ENCODE results near the gene TEX9.

DNA sequence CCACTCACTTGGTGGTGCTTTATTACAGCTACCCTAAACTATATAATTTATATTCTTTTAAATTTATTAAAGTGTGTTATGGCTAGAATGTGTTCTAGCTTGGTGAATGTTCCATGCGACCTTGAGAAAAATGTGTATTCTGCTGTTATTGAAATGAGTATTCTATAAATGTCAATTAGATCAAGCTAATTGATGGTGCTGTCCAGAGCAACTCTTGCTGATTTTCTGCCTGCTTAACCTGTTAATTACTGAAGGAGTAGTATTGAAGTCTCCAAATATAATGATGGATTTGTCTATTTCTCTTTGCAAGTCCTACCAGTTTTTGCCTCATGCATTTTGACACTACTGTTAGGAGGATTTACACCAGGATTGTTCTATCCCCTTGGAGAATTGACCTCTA lies 3.2 kb upstream of the TEX9 start:
- TF ChIP-seq, protein P1, sequence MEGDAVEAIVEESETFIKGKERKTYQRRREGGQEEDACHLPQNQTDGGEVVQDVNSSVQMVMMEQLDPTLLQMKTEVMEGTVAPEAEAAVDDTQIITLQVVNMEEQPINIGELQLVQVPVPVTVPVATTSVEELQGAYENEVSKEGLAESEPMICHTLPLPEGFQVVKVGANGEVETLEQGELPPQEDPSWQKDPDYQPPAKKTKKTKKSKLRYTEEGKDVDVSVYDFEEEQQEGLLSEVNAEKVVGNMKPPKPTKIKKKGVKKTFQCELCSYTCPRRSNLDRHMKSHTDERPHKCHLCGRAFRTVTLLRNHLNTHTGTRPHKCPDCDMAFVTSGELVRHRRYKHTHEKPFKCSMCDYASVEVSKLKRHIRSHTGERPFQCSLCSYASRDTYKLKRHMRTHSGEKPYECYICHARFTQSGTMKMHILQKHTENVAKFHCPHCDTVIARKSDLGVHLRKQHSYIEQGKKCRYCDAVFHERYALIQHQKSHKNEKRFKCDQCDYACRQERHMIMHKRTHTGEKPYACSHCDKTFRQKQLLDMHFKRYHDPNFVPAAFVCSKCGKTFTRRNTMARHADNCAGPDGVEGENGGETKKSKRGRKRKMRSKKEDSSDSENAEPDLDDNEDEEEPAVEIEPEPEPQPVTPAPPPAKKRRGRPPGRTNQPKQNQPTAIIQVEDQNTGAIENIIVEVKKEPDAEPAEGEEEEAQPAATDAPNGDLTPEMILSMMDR (IDR thresholded peaks at IDR 0.05): no peak
- TF ChIP-seq POLR2AphosphoS5 (IDR thresholded peaks at IDR 0.05): no peak

All from gastroesophageal sphincter (tissue), 3 donors.